Measurements from ENCODE around the gene CALN1.
"Not testable (repeated sequence)": the region's sequence is repeated elsewhere in the genome, so short reads cannot be mapped to it uniquely, and the experiment has no call there.

The CALN1 gene

DNA sequence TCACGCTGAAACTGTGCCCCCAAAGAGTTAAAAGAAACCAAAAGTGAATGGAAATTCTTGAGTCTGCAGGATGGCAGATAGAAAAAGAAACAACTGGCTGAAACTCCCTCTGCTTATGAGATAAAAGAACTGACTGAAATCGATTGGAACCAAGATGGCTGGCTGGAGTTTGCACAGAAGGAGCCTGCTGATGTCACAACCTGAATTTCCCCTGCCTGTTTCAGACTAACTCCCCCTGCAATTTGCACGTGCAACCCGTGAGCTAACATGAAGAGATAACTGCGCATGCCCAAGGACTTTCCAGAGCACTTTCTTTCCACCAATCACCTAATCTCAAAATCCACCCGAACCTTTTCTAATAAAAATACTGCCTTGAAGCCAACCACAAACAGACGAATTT is 435.5 kb downstream of the CALN1 start:
- no peak for DNase-seq (ENCODE audit: low spot score)

DNA sequence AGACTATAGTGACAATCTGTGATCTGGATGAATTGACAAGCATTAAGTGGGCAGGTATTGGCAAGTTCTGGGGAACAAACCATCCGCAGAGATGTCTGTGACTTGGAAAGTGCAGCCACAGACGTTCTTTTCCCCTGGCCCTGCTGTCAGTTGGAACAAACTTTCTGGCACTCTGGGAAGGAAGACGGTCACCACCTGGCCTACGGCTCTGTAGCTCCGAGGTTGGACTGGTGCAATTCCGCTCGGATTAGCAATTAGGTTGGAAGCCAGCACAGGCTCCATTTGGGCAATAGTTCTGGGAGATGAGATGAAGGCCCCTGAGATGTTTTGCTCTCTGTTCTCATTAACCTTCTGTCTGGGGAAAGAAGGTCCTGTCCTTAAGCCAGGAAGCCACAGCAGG is 437.5 kb downstream of the CALN1 start:
- no peak for DNase-seq (ENCODE audit: low spot score)

DNA sequence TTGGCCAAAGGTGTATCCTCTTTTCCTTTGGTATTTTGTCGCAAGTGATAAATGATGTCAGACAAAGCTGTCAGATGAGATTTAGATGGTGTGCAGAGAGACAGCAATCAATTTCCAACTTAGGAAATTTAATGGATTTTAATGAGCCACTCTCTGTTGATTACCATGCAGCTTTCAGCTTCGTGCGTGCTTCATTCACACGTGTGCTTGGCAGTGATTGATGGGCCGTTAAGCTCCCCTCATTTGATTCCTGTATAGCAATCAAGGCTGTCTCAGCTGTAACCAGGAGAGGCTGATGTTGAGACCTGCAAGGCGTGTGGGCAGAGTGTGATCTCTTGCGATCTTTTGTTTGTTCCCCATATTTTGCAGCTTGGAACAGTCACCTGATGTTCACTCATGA is 439.6 kb downstream of the CALN1 start:
- DNase-seq (ENCODE audit: low spot score), result no peak

DNA sequence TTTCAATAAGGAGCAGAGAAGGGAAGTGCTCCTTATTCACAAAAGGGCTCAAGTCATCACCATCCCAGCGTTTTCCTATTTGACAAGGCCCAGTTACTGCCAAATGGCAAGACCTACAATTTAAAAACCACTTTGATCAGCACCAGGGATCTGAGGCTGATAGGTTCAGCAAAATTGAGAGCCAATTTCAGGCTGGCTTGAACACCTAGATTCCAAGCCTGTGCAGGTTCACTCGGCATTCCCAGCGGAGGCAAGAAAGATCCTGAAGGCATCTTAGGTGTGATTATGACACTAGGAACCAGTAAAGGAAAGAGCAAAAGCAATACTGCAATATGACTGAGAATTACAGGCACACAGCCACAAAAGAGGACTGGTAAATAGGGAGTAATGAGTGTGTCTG is 441.4 kb downstream of the CALN1 start:
- DNase-seq (ENCODE audit: low spot score), result no peak

DNA sequence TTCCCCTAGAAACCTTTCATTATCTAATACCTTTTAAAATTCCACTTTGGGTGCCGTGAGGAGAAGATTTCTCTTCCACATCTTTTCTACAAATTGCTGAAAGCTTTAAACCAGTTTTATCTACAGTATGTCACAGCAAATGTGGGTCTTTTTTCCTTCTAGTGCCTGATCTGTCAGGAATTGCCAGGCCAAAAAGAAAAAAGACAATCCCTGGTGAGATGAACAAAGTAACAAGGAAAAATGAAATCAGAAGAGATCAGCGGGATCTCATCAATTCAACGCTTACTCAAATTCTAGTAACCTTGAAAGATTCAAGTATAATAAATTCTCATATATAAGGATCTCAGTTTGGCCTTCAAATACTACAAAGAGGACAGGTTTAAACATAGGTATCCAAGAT is 449.5 kb downstream of the CALN1 start:
- no peak for DNase-seq (ENCODE audit: low spot score)

DNA sequence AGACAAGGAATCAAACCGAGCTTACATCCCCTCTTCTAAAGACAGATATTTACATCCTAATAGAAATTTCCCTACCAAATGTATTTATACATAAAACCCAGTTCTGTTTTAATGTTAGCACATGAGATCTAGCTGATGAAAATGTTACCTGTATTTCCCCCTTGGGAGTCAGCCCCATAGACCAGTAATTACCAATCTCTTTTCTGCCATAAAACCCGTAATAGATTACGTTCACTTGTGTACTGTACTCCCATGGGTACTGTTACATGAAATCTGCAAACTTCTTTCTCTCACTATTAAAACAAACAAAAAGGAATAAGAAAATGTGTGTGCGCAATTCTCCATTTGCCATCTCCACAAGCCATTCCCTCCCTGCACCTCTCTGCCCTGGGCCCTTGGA is 450.9 kb downstream of the CALN1 start:
- DNase-seq (ENCODE audit: low spot score), result no peak

DNA sequence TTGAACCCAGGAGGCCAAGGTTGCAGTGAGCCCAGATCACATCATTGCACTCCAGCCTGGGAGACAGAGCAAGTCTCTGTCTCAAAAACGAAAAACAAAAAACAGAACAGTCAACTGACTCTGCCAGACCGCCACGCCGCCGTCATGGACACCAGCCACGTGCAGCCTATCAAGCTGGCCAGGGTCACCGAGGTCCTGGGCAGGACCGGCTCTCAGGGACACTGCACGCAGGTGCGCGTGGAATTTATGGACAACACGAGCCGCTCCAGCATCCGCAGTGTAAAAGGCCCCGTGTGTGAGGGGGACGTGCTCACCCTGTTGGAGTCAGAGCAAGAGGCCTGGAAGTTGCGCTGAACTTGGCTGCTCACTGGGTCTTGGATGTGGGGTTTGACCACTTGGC is 470.0 kb downstream of the CALN1 start:
- no peak for DNase-seq (ENCODE audit: low spot score)

DNA sequence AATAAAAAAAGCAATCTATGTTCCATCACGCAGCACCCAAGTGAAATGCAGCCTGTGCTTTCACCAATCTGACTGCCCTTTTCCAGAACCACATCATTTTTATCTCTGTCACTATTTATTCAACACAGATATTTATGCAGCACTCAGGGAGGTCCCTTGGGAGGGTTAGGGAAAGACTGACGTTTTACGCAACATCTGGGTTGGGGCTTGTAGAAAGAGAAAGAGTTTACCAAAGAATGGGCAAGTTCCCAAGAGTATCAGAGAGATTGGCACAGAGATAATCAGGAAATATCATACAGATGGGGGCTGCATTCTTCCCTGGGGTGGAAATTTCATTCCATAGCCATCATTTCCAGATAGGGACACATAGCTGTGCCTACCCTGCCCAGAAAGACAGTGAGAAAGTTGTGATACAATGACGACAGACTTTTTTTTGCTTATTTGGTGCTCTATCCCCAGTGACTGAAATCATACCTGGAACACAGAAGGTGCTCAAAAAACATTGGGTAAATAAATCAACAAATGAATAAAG is 474.2 kb downstream of the CALN1 start:
- no peak for DNase-seq (ENCODE audit: low spot score)

DNA sequence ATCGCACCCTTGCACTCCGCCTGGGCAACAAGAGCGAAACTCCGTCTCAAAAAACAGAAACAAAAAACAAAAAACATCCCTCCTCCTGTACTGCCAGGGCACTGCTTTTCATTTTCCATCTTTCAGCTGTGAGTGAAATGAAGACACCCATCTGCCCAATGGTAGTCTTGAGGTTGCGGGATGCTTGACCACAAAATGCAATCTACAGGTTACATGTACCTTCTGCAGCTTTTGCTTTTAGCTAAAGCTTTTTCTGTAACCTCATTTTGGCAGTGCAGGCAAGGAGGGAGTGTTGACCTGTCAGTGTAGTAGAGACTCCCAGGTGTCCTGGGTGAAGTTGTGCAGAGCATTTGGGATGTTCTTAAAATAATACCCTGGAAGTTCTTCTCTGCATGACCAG is 476.5 kb downstream of the CALN1 start:
- DNase-seq (ENCODE audit: low spot score), result no peak

DNA sequence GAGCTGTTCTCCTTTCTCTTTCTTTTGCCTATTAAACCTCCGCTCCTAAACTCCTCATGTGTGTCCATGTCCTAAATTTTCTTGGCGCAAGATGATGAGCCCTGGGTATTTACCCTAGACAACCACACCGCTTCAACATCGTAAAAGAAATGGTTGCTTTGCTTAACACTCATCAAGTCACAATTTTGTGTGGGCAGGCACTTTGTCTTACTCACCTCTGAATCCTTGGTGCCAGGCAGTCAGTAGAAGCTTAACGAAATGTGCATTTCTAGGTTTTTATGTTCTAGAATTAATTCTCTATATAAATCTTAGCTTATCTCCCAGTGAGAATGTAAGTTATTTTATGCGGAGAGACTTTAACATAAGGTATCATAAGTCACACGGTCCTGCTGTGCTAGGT is 478.7 kb downstream of the CALN1 start:
- no peak for DNase-seq (ENCODE audit: low spot score)

DNA sequence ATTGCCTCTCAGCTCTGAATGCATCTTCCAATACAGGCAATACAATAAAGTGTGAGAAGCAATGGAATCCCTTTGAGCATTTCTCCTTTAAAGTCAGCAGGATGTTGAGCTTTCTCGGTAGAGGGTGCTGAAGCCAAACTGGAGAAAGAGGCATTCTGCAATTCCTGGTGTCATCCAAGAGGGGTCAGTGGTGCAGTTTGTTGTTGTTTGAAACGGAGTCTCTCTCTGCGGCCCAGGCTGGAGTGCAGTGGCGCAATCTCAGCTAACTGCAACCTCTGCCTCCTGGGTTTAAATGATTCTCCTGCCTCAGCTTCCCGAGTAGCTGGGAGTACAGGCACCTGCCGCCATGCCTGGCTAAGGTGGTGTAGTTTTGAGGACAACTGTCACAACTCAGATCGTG is 486.5 kb downstream of the CALN1 start:
- DNase-seq (ENCODE audit: low spot score), result no peak

DNA sequence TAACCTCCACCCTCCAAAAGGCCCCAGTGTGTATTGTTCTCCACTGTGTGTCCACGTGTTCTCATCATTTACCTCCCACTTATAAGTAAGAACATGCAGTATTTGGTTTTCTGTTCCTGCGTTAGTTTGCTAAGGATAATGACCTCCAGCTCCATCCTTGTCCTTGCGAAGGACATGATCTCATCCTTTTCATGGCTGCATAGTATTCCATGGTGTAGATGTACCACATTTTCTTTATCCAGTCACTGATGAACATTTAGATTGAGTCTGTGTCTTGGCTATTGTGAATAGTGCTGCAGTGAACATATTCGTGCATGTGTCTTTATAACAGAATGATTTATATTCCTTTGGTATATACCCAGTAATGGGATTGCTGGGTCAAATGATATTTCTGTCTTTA is 497.9 kb downstream of the CALN1 start:
- not testable (repeated sequence) for DNase-seq (ENCODE audit: low spot score)

DNA sequence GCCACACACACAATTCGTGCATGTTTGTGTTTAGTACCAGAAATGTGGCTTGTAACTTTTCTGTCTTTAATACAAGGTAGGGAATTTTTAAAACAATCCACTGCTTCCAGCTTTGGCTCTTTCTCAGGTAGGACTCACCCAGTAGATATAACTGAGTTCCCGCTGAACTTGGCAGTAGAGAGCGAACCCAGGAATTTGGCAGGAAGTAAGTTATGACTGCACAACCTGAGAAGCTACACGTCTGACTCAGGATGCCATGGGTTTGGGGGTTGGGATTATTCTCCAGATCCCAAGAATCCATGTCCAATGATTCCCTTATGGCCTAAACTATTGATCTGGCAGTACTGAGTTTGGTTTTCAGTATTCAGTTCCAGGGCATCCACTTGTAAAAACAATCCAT is 499.7 kb downstream of the CALN1 start:
- DNase-seq (ENCODE audit: low spot score), result no peak

DNA sequence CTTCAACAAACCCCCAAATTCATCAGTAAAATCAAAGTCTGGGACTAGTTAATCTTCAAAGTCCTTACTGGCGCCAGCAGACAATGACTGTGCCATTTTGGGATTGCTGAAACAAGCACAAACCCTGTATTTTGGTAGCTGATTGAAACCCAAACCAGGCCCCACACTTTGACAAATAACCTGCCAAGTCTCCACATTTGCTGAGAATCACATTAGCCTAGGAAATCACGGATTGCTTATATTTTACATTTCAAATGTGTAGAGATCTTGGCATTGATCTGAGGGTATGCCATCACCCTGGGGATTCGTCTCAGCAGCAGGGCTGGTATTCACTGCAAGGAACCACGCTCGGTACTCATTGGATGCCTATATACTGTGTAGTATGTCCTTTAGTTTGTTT is 501.1 kb downstream of the CALN1 start:
- no peak for DNase-seq (ENCODE audit: low spot score)

DNA sequence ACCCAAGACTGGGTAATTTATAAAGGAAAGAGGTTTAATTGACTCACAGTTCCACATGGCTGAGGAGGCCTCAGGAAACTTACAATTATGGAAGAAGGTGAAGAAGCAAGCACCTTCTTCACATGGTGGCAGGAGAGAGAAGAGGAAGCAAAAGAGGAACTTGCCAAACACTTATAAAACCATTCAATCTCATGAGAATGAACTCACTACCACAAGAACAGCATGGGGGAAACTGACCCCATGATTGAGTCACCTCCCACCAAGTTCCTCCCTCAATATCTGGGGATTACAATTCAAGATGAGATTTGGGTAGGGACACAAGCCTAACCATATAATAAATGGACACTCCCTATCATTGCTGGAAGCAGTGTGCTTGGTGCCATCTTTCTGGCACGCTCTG is 506.3 kb downstream of the CALN1 start:
- no peak for DNase-seq (ENCODE audit: low spot score)

DNA sequence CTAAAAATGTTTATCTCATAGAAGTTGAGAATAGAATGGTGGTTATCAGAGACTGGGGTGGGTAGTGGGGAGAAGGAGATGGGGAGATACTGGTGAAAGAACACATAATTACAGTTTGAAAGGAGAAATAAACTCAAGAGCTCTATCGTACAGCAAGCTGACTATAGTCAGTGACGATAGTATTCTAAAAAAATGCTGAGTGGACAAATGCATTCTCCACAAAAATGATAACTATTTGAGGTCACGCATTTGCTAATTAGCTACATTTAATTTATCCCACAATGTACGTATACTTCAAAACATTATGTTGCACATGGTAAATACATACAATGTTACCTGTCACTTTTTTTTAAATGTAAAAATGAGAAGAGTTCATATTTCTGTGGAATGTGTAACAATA is 507.7 kb downstream of the CALN1 start:
- no peak for DNase-seq (ENCODE audit: low spot score)

DNA sequence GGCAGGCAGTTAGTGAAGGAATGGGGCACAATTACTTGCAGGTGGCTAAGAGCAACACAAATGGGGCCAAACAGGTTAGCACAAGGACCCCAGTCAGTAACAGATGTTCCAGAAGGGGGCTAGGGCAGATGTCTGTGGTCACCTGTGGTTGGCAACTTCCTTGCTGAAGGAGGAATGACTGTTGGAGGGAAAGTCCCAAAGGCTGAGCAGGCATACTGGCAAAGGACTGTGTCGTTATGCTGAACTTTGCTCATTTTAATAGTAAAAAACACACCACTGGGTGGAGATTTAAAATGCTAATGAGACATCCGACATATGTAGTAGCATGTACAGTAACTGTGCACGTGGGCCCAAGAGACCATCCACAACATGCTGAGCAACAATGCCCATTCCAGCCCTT is 511.6 kb downstream of the CALN1 start:
- no peak for DNase-seq (ENCODE audit: low spot score)

DNA sequence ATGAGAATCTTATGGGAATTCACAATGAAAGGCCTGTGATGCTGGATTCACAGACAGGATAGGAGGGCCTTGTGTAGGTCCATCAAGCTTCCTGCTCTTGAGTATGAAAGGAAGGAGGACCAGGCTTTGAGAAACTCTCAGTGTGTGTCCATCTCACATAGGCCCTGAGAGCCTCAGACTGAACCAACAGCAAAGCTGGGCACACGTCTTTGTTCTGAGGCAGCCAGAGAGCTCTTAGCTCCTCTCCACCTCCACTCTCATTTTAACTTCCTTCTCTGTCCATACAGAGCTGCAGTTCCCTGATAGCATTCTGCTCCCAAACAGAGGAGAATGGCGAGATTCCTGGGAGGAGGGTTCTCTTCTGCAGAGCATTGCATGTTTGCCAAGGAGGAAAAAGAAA is 515.6 kb downstream of the CALN1 start:
- no peak for DNase-seq (ENCODE audit: low spot score)

DNA sequence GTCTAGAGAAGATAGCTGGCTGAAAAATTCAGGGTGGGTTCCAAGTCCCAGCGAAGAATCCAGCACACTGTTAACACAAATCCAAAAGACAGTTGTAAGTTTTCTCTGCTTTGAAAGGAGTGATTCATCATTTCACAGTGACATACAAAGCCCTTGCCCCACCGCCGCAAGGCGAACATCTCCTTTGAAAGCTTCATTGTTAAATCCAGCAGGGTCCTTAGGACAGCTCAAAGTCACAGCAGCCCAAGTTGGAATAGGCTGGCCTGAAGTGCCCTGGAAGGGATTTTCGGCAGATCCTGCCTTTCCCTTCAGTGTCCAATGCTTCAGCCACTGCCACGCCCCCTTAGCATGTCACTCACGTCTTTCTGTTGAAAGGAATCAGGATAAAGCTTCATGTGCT is 526.1 kb downstream of the CALN1 start:
- DNase-seq (ENCODE audit: low spot score), result no peak

DNA sequence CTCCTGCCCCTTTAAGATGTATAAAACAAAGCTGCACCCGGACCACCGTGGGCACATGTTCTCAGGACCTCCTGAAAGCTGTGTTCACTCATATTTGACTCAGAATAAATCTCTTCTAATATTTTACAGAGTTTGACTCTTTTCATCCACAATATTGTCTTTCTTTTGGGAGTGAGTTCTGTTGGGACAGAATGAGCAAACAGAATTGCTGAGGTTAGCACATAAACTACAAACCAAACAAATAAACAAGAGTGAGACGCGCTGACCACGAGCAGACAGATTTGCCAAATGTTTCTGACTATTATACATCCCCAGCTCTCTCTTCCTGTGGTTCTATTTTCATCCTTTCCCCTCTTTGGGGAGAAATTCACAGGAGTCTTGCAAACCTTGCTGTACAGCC is 526.7 kb downstream of the CALN1 start:
- DNase-seq (ENCODE audit: low spot score), result no peak

DNA sequence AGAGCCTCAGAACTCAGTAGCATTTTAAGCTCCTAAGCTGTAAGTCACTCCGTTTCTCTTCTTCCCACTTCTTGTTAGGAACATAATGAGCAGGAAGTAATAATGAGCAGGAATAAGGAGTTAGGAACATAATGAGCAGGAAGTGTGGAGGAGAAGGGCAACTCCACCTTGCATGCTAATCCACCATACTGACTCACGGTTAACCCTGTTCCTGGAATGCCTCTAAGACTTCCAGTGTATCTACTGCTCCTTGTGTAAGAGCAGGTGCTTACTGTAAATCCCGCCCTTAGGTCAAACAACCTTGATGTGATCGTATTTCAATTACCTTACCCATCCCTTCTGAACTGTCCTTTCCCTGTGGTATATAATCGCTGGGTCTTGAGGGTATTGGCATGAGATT is 528.7 kb downstream of the CALN1 start:
- DNase-seq (ENCODE audit: low spot score), result no peak

DNA sequence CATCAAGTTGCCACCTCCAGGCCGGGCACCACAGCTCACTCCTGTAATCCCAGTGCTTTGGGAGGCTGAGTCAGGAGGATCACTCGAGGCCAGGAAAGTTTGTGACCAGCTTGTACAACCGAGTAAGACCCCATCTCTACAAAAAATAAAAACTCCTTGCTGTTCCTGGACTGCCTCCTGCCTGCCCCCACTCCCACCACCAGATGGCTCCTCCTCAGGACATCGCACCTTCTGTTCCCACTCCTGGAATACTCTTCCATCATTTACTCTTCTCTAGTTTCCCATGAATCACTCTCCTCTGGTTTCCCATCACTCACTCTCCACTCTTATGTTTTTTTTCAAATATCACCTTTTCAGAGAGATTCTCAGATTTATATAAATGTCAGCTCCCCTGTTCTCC is 540.7 kb downstream of the CALN1 start:
- DNase-seq (ENCODE audit: low spot score), result no peak

DNA sequence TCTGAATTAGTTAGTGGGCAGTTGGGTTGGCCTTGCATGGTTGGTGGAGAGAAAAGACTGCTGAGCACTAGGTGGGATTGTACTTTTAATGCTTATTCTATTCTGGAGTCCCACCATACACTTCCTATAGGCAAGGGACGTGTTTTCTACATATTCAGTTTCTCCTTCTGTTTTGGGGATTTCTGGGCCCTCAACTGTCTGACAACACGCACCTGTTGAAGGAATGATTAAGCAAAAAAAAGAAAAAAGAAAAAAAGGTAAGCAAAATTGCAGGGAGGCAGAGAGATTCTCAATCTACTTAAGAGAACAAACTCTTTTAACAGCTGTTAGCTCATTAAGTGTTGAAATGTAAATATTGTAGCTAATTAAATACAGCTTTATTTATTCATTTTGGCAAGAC is 541.3 kb downstream of the CALN1 start:
- DNase-seq (ENCODE audit: low spot score), result no peak

DNA sequence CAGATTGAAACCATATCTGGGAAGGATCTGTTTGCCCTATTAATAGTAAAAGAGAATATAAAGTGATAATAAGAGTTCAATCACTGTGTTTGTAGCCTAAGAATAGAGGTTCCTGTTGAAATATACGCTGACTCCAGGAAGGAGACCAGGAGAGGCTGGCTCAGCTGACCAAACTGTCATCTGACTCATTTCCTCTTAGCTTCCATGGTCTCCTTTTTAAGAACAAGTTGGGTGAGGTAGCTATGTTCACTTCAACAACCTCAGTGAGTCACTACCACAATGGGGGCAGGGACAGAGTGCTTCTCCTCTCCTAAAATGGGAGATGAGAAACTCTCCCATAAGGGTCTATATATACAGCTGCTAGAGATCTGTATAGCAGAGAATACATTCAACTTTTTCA is 543.3 kb downstream of the CALN1 start:
- peak; percentile 55 for DNase-seq (ENCODE audit: low spot score)

DNA sequence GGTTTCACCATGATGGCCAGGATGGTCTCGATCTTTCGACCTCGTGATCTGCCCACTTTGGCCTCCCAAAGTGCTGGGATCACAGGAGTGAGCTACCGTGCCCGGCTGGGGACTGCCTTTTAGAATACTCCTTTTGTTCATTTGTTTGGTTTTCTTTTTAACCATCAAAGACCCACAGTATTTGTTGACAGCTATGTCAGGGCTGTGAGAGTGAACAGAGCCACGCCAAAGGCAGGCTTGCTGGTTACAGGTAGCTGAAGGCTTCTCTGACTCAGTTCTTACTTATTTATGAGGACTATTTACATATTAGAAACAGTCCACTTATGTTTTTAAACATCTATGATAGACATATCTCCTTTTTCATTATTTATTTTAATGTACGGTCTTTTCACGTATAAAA is 544.5 kb downstream of the CALN1 start:
- DNase-seq (ENCODE audit: low spot score), result no peak

Measured in AG08396 (cell line).